SK-N-SH (cell line): ENCODE measurements around the gene DIAPH1. TPM values are rescaled to one million over a fixed set of nuclear protein-coding genes. Genes with fewer than 3 reads are reported as not detected.

Experiments used
- CTCF ChIP-seq: fragments of 200-600 bp; sonication (generic); IDR thresholded peaks from 2 replicates; pipeline ENCODE4 v1.6.1; 2017; ENCODE audit warnings: antibody characterized with exemption, mild to moderate bottlenecking, moderate library complexity
- FOXJ3 ChIP-seq: sonication (generic); formaldehyde crosslinking; IDR thresholded peaks from 2 replicates; pipeline ENCODE4 v1.5.1; 2020; ENCODE audit warnings: mild to moderate bottlenecking, missing genetic modification reagents
- GABPA ChIP-seq: IDR thresholded peaks from 2 replicates; pipeline ENCODE4 v1.4.0; 2012; ENCODE audit warnings: low read depth, mild to moderate bottlenecking
- GATA2 ChIP-seq: sonication (generic); formaldehyde crosslinking; IDR thresholded peaks from 2 replicates; pipeline ENCODE4 v1.5.0; 2020; ENCODE audit warnings: mild to moderate bottlenecking, missing genetic modification reagents
- IRF3 ChIP-seq: fragments of 150-350 bp; IDR thresholded peaks from 2 replicates; pipeline ENCODE4 v1.6.1; 2016; ENCODE audit warnings: mild to moderate bottlenecking, low read depth, low read length
- MAX ChIP-seq: IDR thresholded peaks from 2 replicates; pipeline ENCODE4 v1.4.0; 2012; ENCODE audit warnings: low read depth
- MEF2A ChIP-seq: IDR thresholded peaks from 2 replicates; pipeline ENCODE4 v1.4.0; 2012; ENCODE audit warnings: low read depth, borderline replicate concordance
- NRF1 ChIP-seq: IDR thresholded peaks from 2 replicates; pipeline ENCODE4 v1.6.1; 2012; ENCODE audit warnings: low read depth, mild to moderate bottlenecking, low read length
- PBX3 ChIP-seq: IDR thresholded peaks from 2 replicates; pipeline ENCODE4; 2012
- POLR2AphosphoS5 ChIP-seq: IDR thresholded peaks from 2 replicates; pipeline ENCODE4 v1.6.1; 2012; ENCODE audit warnings: low read depth, low read length
- RFX5 ChIP-seq: IDR thresholded peaks from 2 replicates; pipeline ENCODE4 v1.6.1; 2012; ENCODE audit warnings: mild to moderate bottlenecking, improper control_type of control experiment, low read length
- RXRA ChIP-seq: IDR thresholded peaks from 2 replicates; pipeline ENCODE4 v1.4.0; 2012; ENCODE audit warnings: low read depth, mild to moderate bottlenecking, borderline replicate concordance
- SMC3 ChIP-seq: IDR thresholded peaks from 2 replicates; pipeline ENCODE4 v1.6.1; 2012; ENCODE audit warnings: low read depth, low read length, improper control_type of control experiment
- TAF1 ChIP-seq: IDR thresholded peaks from 2 replicates; pipeline ENCODE4 v1.6.1; 2012; ENCODE audit warnings: low read depth, mild to moderate bottlenecking, low read length, moderate library complexity, borderline replicate concordance
- TCF12 ChIP-seq: IDR thresholded peaks from 2 replicates; pipeline ENCODE4 v1.4.0; 2012
- TEAD4 ChIP-seq: IDR thresholded peaks from 2 replicates; pipeline ENCODE4 v1.4.0; 2012; ENCODE audit warnings: mild to moderate bottlenecking, borderline replicate concordance; ENCODE audit not compliant: insufficient read depth
- USF1 ChIP-seq: IDR thresholded peaks from 2 replicates; pipeline ENCODE4 v1.4.0; 2012; ENCODE audit warnings: low read depth, borderline replicate concordance
- ZBTB33 ChIP-seq: IDR thresholded peaks from 2 replicates; pipeline ENCODE4 v1.4.0; 2012; ENCODE audit warnings: low read depth, borderline replicate concordance
- polyA plus RNA-seq, 3 experiments: library from polyadenylated mRNA; depleted of rRNA; stranded (reverse); fragments of >200 nt; gene quantifications; 2 replicates each; pipeline ENCODE4 v1.2.3, GENCODE V29; 2012

Gene DIAPH1
- polyA plus RNA-seq, 1 of the 3 experiments (the other 2 are of a cell fraction) = 30.4 TPM

GRCh38 chr5:141564216-141564692 lies 54.5 kb downstream of the DIAPH1 start (continued):
- peak; percentile 47; the same call in 1 of the 2 replicates for TF ChIP-seq FOXJ3
- no peak for TF ChIP-seq PBX3
- no peak for TF ChIP-seq TEAD4
- peak; percentile 59 for TF ChIP-seq MAX
- TF ChIP-seq GATA2 (CRISPR knock-in tag) = no peak
- TF ChIP-seq USF1 = no peak
- TF ChIP-seq CTCF = peak; percentile 99
- peak; percentile 38; the same call in 1 of the 2 replicates for TF ChIP-seq TAF1
- TF ChIP-seq MEF2A = no peak
- TF ChIP-seq ZBTB33 = peak; percentile 37; the same call in 1 of the 2 replicates
- no peak for TF ChIP-seq RXRA
- no peak for TF ChIP-seq IRF3
- peak; percentile 94 for TF ChIP-seq SMC3
- TF ChIP-seq NRF1 = no peak
- TF ChIP-seq RFX5 = peak; percentile 65; the same call in 1 of the 2 replicates
- TF ChIP-seq POLR2AphosphoS5 = peak; percentile 14; the same call in 1 of the 2 replicates
- TF ChIP-seq TCF12 = peak; percentile 41; the same call in 1 of the 2 replicates
- 0 out of 2 replicates have a peak, but pooled peaks have one; percentile 16 for TF ChIP-seq GABPA
